ENCODE data around the gene DCLRE1C.
"Not testable (repeated sequence)": the region's sequence is repeated elsewhere in the genome, so short reads cannot be mapped to it uniquely, and the experiment has no call there.

The DCLRE1C gene

GRCh38 chr10:14879124-14879927 lies 74.6 kb downstream of the DCLRE1C start:
- peak; percentile 82 for DNase-seq

- DNase-seq: peak; percentile 98
Measured at GRCh38 chr10:14878266-14879123, 75.4 kb downstream of the DCLRE1C start, which contains the start of gene SUV39H2. Gene SUV39H2 (plus strand): TSS chr10:14878866. CDS start chr10:14878889, 23 bp downstream.

GRCh38 chr10:14876764-14877163 lies 77.1 kb downstream of the DCLRE1C start:
- DNase-seq: no peak

GRCh38 chr10:14875941-14876340 lies 78.0 kb downstream of the DCLRE1C start:
- no peak for DNase-seq

- no peak for DNase-seq
Measured at GRCh38 chr10:14873090-14873760, 80.7 kb downstream of the DCLRE1C start.

- DNase-seq: not testable (repeated sequence)
Measured at GRCh38 chr10:14864871-14865270, 89.0 kb downstream of the DCLRE1C start.

- DNase-seq: not testable (repeated sequence)
Measured at GRCh38 chr10:14864466-14864865, 89.4 kb downstream of the DCLRE1C start.

GRCh38 chr10:14860791-14861190 lies 93.1 kb downstream of the DCLRE1C start:
- DNase-seq: no peak

GRCh38 chr10:14859775-14860174 lies 94.1 kb downstream of the DCLRE1C start:
- no peak for DNase-seq

GRCh38 chr10:14859043-14859442 lies 94.9 kb downstream of the DCLRE1C start:
- no peak for DNase-seq

GRCh38 chr10:14858338-14858960 lies 95.4 kb downstream of the DCLRE1C start:
- no peak for DNase-seq

GRCh38 chr10:14855453-14855852 lies 98.4 kb downstream of the DCLRE1C start:
- DNase-seq: no peak

- DNase-seq: no peak
Measured at GRCh38 chr10:14852236-14852635, 101.7 kb downstream of the DCLRE1C start.

Data from NCI-H146 (cell line).